Right lobe of liver (tissue), 4 donors: ENCODE data around the gene FGF14.

ENCODE experiments used
- POLR2A ChIP-seq: fragments of 450-650 bp; IDR thresholded peaks from one replicate; pipeline ENCODE4 v1.6.1; 2017; ENCODE audit warnings: antibody characterized with exemption, mild to moderate bottlenecking
- TF ChIP-seq, protein P1 (sequence below), 4 donors: fragments of 200-600 bp in 3 of 4; fragments of 450-650 bp in 1 of 4; IDR thresholded peaks; one replicate each; pipeline versions ENCODE4 v1.5.1 to v1.8.0; 2016 to 2022; ENCODE audit warnings: antibody characterized with exemption in 4 of 4, mild to moderate bottlenecking in 2 of 4
- donor health status: DM: no; HTN: no; CAD: no.
- donor health status: DM: no; HTN: no; CAD: no.
- donor health status: DM: no; HTN: yes; CAD: no.

DNA sequence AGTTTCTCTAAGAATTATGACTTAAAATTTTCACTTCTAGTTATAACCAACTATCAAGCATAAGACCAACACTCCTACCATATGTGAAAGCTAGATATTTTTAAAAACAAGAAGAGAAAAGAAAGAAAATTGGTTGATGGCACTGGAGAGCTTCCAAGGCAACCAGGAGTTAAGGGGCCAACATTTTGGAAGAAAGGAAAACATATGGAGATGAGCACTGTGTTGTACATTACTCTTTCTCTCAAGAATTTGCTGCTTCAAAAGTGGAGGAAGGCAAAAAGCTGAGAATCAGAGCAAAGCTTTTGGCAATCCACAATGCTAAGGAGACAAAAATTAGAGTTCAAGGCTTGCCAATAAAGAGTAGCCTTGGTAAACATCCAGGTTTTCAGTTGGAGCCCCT lies 503.2 kb downstream of the FGF14 start:
- TF ChIP-seq, protein P1, sequence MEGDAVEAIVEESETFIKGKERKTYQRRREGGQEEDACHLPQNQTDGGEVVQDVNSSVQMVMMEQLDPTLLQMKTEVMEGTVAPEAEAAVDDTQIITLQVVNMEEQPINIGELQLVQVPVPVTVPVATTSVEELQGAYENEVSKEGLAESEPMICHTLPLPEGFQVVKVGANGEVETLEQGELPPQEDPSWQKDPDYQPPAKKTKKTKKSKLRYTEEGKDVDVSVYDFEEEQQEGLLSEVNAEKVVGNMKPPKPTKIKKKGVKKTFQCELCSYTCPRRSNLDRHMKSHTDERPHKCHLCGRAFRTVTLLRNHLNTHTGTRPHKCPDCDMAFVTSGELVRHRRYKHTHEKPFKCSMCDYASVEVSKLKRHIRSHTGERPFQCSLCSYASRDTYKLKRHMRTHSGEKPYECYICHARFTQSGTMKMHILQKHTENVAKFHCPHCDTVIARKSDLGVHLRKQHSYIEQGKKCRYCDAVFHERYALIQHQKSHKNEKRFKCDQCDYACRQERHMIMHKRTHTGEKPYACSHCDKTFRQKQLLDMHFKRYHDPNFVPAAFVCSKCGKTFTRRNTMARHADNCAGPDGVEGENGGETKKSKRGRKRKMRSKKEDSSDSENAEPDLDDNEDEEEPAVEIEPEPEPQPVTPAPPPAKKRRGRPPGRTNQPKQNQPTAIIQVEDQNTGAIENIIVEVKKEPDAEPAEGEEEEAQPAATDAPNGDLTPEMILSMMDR (IDR thresholded peaks at IDR 0.05), result no peak
- no peak for TF ChIP-seq POLR2A
